GM19467 (cell line): Measurements from ENCODE around the gene GFOD1.

Experiments
- ATAC-seq: cut with Tn5 transposase; IDR thresholded peaks from one replicate; pipeline ENCODE4 v1.9.1; 2021; ENCODE audit warnings: mild to moderate bottlenecking, moderate library complexity; ENCODE audit not compliant: unreplicated experiment

GFOD1 gene

GRCh38 chr6:13427801-13428582 is 59.4 kb downstream of the GFOD1 start:
- ATAC-seq = peak; percentile 63

- ATAC-seq = no peak
Measured at GRCh38 chr6:13427316-13427715, 60.1 kb downstream of the GFOD1 start.

GRCh38 chr6:13425943-13426931 is 61.2 kb downstream of the GFOD1 start:
- no peak for ATAC-seq

- ATAC-seq = no peak
Measured at GRCh38 chr6:13425270-13425873, 62.0 kb downstream of the GFOD1 start.

GRCh38 chr6:13423252-13423651 is 64.1 kb downstream of the GFOD1 start:
- ATAC-seq = no peak

GRCh38 chr6:13422681-13423221 is 64.6 kb downstream of the GFOD1 start:
- ATAC-seq = no peak

- ATAC-seq = no peak
Measured at GRCh38 chr6:13421425-13422059, 65.9 kb downstream of the GFOD1 start.

GRCh38 chr6:13420269-13420668 is 67.1 kb downstream of the GFOD1 start:
- ATAC-seq = no peak

GRCh38 chr6:13419422-13420195 is 67.8 kb downstream of the GFOD1 start:
- no peak for ATAC-seq

- no peak for ATAC-seq
Measured at GRCh38 chr6:13418844-13419243, 68.6 kb downstream of the GFOD1 start.

GRCh38 chr6:13417954-13418353 is 69.4 kb downstream of the GFOD1 start:
- no peak for ATAC-seq

GRCh38 chr6:13417431-13417830 is 70.0 kb downstream of the GFOD1 start:
- ATAC-seq = no peak

GRCh38 chr6:13415283-13415682 is 72.1 kb downstream of the GFOD1 start:
- ATAC-seq = no peak

- ATAC-seq = no peak
Measured at GRCh38 chr6:13413900-13414555, 73.4 kb downstream of the GFOD1 start.

GRCh38 chr6:13413466-13413862 is 73.9 kb downstream of the GFOD1 start:
- no peak for ATAC-seq

GRCh38 chr6:13412639-13413465 is 74.5 kb downstream of the GFOD1 start:
- ATAC-seq = no peak

GRCh38 chr6:13412211-13412610 is 75.2 kb downstream of the GFOD1 start:
- no peak for ATAC-seq

- ATAC-seq = no peak
Measured at GRCh38 chr6:13411484-13411883, 75.9 kb downstream of the GFOD1 start.
